HepG2 (cell line): ENCODE measurements around the gene RABEP2. TPM values are rescaled to one million over a fixed set of nuclear protein-coding genes. Genes with fewer than 3 reads are reported as not detected.

Source experiments
- AHR ChIP-seq: IDR thresholded peaks from 2 replicates; pipeline ENCODE4 v1.6.1; 2018; ENCODE audit warnings: missing genetic modification reagents, missing compliant biosample characterization
- BATF2 ChIP-seq: sonication (generic); formaldehyde crosslinking; IDR thresholded peaks from 2 replicates; pipeline ENCODE4 v1.8.0; 2022; ENCODE audit warnings: mild to moderate bottlenecking, missing genetic modification reagents, moderate library complexity
- KLF11 ChIP-seq: IDR thresholded peaks from 2 replicates; pipeline ENCODE4 v1.6.1; 2016; ENCODE audit warnings: missing compliant biosample characterization
- KLF16 ChIP-seq, 2 experiments: sonication (generic) in 1 of 2; formaldehyde crosslinking in 1 of 2; IDR thresholded peaks; 2 replicates each; pipeline versions ENCODE4 v1.6.1 to v1.8.0; 2016 to 2023; ENCODE audit warnings: missing genetic modification reagents in 2 of 2, missing compliant biosample characterization in 1 of 2
- NFIC ChIP-seq: IDR thresholded peaks from 2 replicates; pipeline ENCODE4 v1.6.1; 2012; ENCODE audit warnings: mild to moderate bottlenecking, low read length, inconsistent platforms
- NR2F1 ChIP-seq, 2 experiments: fragments of 450-650 bp in 1 of 2; formaldehyde crosslinking in 1 of 2; IDR thresholded peaks; 2 replicates each; pipeline versions ENCODE4 v1.5.0 to v1.6.1; 2016 to 2020; ENCODE audit warnings: mild to moderate bottlenecking in 1 of 2, missing compliant biosample characterization in 1 of 2, missing genetic modification reagents in 1 of 2, moderate library complexity in 1 of 2
- PRDM4 ChIP-seq: sonication (generic); formaldehyde crosslinking; IDR thresholded peaks from 2 replicates; pipeline ENCODE4 v1.9.0; 2021; ENCODE audit warnings: missing genetic modification reagents, borderline replicate concordance
- PRMT3 ChIP-seq: sonication (generic); formaldehyde crosslinking; IDR thresholded peaks from 2 replicates; pipeline ENCODE4 v1.8.1; 2022; ENCODE audit warnings: low read depth, mild to moderate bottlenecking, moderate library complexity, missing genetic modification reagents, borderline replicate concordance
- RBM39 ChIP-seq: fragments of 200-400 bp; formaldehyde crosslinking; IDR thresholded peaks from one replicate; pipeline ENCODE4 v1.6.1; 2018; ENCODE audit warnings: antibody characterized with exemption, mild to moderate bottlenecking, low read depth, low read length; ENCODE audit not compliant: poor library complexity, severe bottlenecking
- RXRA ChIP-seq: sonication (generic); formaldehyde crosslinking; IDR thresholded peaks from 2 replicates; pipeline ENCODE4 v1.5.1; 2020; ENCODE audit warnings: missing genetic modification reagents
- SKI ChIP-seq: fragments of 450-650 bp; IDR thresholded peaks from one replicate; pipeline ENCODE4 v1.6.1; 2018; ENCODE audit warnings: mild to moderate bottlenecking; ENCODE audit not compliant: partially characterized antibody
- SOX5 ChIP-seq: IDR thresholded peaks from 2 replicates; pipeline ENCODE4 v1.6.1; 2016; ENCODE audit warnings: borderline replicate concordance
- SP5 ChIP-seq: IDR thresholded peaks from 2 replicates; pipeline ENCODE4 v1.6.1; 2016; ENCODE audit warnings: low read depth, borderline replicate concordance
- THAP11 ChIP-seq: IDR thresholded peaks from 2 replicates; pipeline ENCODE4 v1.6.1; 2016; ENCODE audit warnings: missing biosample characterization, missing genetic modification reagents
- ZBTB2 ChIP-seq: sonication (generic); formaldehyde crosslinking; IDR thresholded peaks from 2 replicates; pipeline ENCODE4 v1.8.0; 2022; ENCODE audit warnings: low read depth, missing genetic modification reagents
- ZBTB38 ChIP-seq: sonication (generic); formaldehyde crosslinking; IDR thresholded peaks from 2 replicates; pipeline ENCODE4 v1.5.1; 2020; ENCODE audit warnings: mild to moderate bottlenecking, missing genetic modification reagents
- ZBTB43 ChIP-seq: sonication (generic); formaldehyde crosslinking; conservative IDR thresholded peaks from 2 replicates; pipeline ENCODE4 v1.4.0; 2020; ENCODE audit warnings: missing genetic modification reagents
- ZBTB7A ChIP-seq: sonication (generic); formaldehyde crosslinking; IDR thresholded peaks from 2 replicates; pipeline ENCODE4 v1.8.0; 2022; ENCODE audit warnings: mild to moderate bottlenecking, missing genetic modification reagents
- ZNF136 ChIP-seq: sonication (generic); formaldehyde crosslinking; IDR thresholded peaks from 2 replicates; pipeline ENCODE4 v1.8.1; 2022; ENCODE audit warnings: low read depth, mild to moderate bottlenecking, moderate library complexity, missing genetic modification reagents
- ZNF292 ChIP-seq: sonication (generic); formaldehyde crosslinking; IDR thresholded peaks from 2 replicates; pipeline ENCODE4 v1.8.1; 2022; ENCODE audit warnings: mild to moderate bottlenecking, low read depth, missing genetic modification reagents, borderline replicate concordance
- ZNF30 ChIP-seq: sonication (generic); formaldehyde crosslinking; IDR thresholded peaks from 2 replicates; pipeline ENCODE4 v1.5.0; 2020; ENCODE audit warnings: mild to moderate bottlenecking, missing genetic modification reagents
- ZNF484 ChIP-seq: sonication (generic); formaldehyde crosslinking; IDR thresholded peaks from 2 replicates; pipeline ENCODE4 v1.5.1; 2020; ENCODE audit warnings: mild to moderate bottlenecking, low read depth, missing genetic modification reagents, borderline replicate concordance
- ZNF558 ChIP-seq: sonication (generic); formaldehyde crosslinking; IDR thresholded peaks from 2 replicates; pipeline ENCODE4 v1.9.0; 2022; ENCODE audit warnings: mild to moderate bottlenecking, missing genetic modification reagents, borderline replicate concordance
- ZNF614 ChIP-seq: IDR thresholded peaks from 2 replicates; pipeline ENCODE4 v1.6.1; 2018; ENCODE audit warnings: missing biosample characterization, missing genetic modification reagents, inconsistent platforms, borderline replicate concordance
- polyA plus RNA-seq, 8 experiments: library from polyadenylated mRNA; depleted of rRNA in 3 of 8; stranded (reverse) in 7 of 8; unstranded in 1 of 8; fragments of >200 nt; fragmentation: Illumina TruSeq in 4 of 8; extraction: Trizol in 4 of 8; gene quantifications; 2 replicates each; pipeline versions ENCODE4 v1.2.1 to v1.2.3, GENCODE V29; 2011 to 2016; ENCODE audit warnings: low read depth in 4 of 8, missing spikeins in 1 of 8, mixed read lengths in 1 of 8; ENCODE audit not compliant: insufficient read depth in 1 of 8
- total RNA-seq, 5 experiments: library from RNA; depleted of rRNA; stranded (reverse); fragments of >200 nt; fragmentation: Illumina TruSeq; extraction: Trizol; gene quantifications; 2 replicates each; pipeline ENCODE4 v1.2.3, GENCODE V29; 2016; ENCODE audit warnings: low read depth in 1 of 5

RABEP2 gene
- total and polyA plus RNA-seq, 2 of the 13 experiments (the other 11 are each of a cell fraction or from before 2014, with no cell fraction given), result 10.8 to 18.4 TPM

GRCh38 chr16:28924762-28925385 is at the start of gene RABEP2 (continued):
- TF ChIP-seq THAP11 (CRISPR knock-in tag) (peak; percentile 71), ZBTB2 (peak; percentile 99), SKI (no peak), NR2F1 (CRISPR knock-in tag; IDR thresholded peaks at IDR 0.05) (no peak), ZBTB38 (CRISPR knock-in tag) (peak; percentile 6; the same call in 1 of the 2 replicates), ZNF558 (CRISPR knock-in tag) (no peak), SOX5 (CRISPR knock-in tag) (0 out of 2 replicates have a peak, but pooled peaks have one; percentile 8), KLF11 (CRISPR knock-in tag) (no peak), BATF2 (CRISPR knock-in tag) (no peak), KLF16 (CRISPR knock-in tag; IDR thresholded peaks at IDR 0.05) (peak in 1 of 2 experiments; percentile 17; a peak in 1 of 4 replicates), PRDM4 (CRISPR knock-in tag) (no peak), ZNF30 (CRISPR knock-in tag) (no peak), RBM39 (no peak), ZBTB43 (CRISPR knock-in tag) (peak; percentile 79), SP5 (peak; percentile 75), ZBTB7A (CRISPR knock-in tag) (no peak), ZNF484 (no peak), RXRA (CRISPR knock-in tag) (0 out of 2 replicates have a peak, but pooled peaks have one; percentile 11), ZNF136 (CRISPR knock-in tag) (no peak), ZNF292 (CRISPR knock-in tag) (no peak), PRMT3 (CRISPR knock-in tag) (no peak), NFIC (no peak), AHR (peak; percentile 43; the same call in 1 of the 2 replicates), ZNF614 (CRISPR knock-in tag) (no peak)
